ENCODE results near the gene SAP30. TPM values are rescaled to one million over a fixed set of nuclear protein-coding genes. Genes with fewer than 3 reads are reported as not detected.

Gene SAP30
- total and polyA plus RNA-seq, 2 experiments from 2014 or later = 9.3 to 16.5 TPM

DNA sequence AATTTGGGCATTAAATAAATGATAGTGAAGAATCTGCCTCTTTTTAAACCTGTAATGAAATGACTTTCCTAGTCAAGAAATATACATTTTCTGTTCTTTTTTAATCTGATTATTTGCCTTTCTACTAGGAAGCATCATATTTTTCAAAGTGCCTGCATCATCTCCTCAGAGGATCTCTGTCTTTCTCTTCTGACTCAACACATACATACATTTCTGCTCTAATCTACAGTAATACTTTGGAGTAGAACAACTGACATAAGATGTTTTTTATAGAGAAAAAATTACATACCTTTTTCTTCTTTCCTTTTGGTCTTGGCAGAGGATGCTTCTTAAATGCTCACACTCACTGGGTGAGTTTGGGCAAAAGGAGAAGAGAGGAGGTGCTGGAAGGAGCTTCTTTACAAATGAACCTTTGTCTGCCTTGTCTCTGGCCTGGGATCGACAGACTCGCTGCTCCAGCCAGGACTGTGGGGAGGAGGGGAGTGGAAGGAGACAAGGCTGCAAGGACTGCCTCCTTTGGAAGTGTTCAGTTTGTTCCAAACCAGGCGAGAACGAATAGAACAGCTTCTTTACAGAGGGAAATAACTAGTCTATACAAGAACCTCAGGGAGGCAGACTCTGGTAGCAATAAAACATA, 28.1 kb downstream of the SAP30 start, which contains the start of gene SCRG1 (continued):
- TF ChIP-seq, protein P1, sequence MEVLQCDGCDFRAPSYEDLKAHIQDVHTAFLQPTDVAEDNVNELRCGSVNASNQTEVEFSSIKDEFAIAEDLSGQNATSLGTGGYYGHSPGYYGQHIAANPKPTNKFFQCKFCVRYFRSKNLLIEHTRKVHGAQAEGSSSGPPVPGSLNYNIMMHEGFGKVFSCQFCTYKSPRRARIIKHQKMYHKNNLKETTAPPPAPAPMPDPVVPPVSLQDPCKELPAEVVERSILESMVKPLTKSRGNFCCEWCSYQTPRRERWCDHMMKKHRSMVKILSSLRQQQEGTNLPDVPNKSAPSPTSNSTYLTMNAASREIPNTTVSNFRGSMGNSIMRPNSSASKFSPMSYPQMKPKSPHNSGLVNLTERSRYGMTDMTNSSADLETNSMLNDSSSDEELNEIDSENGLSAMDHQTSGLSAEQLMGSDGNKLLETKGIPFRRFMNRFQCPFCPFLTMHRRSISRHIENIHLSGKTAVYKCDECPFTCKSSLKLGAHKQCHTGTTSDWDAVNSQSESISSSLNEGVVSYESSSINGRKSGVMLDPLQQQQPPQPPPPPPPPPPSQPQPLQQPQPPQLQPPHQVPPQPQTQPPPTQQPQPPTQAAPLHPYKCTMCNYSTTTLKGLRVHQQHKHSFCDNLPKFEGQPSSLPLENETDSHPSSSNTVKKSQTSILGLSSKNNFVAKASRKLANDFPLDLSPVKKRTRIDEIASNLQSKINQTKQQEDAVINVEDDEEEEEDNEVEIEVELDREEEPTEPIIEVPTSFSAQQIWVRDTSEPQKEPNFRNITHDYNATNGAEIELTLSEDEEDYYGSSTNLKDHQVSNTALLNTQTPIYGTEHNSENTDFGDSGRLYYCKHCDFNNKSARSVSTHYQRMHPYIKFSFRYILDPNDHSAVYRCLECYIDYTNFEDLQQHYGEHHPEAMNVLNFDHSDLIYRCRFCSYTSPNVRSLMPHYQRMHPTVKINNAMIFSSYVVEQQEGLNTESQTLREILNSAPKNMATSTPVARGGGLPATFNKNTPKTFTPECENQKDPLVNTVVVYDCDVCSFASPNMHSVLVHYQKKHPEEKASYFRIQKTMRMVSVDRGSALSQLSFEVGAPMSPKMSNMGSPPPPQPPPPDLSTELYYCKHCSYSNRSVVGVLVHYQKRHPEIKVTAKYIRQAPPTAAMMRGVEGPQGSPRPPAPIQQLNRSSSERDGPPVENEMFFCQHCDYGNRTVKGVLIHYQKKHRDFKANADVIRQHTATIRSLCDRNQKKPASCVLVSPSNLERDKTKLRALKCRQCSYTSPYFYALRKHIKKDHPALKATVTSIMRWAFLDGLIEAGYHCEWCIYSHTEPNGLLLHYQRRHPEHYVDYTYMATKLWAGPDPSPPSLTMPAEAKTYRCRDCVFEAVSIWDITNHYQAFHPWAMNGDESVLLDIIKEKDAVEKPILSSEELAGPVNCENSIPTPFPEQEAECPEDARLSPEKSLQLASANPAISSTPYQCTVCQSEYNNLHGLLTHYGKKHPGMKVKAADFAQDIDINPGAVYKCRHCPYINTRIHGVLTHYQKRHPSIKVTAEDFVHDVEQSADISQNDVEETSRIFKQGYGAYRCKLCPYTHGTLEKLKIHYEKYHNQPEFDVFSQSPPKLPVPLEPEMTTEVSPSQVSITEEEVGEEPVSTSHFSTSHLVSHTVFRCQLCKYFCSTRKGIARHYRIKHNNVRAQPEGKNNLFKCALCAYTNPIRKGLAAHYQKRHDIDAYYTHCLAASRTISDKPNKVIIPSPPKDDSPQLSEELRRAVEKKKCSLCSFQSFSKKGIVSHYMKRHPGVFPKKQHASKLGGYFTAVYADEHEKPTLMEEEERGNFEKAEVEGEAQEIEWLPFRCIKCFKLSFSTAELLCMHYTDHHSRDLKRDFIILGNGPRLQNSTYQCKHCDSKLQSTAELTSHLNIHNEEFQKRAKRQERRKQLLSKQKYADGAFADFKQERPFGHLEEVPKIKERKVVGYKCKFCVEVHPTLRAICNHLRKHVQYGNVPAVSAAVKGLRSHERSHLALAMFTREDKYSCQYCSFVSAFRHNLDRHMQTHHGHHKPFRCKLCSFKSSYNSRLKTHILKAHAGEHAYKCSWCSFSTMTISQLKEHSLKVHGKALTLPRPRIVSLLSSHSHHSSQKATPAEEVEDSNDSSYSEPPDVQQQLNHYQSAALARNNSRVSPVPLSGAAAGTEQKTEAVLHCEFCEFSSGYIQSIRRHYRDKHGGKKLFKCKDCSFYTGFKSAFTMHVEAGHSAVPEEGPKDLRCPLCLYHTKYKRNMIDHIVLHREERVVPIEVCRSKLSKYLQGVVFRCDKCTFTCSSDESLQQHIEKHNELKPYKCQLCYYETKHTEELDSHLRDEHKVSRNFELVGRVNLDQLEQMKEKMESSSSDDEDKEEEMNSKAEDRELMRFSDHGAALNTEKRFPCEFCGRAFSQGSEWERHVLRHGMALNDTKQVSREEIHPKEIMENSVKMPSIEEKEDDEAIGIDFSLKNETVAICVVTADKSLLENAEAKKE (CRISPR knock-in tag; IDR thresholded peaks at IDR 0.05) = no peak

DNA sequence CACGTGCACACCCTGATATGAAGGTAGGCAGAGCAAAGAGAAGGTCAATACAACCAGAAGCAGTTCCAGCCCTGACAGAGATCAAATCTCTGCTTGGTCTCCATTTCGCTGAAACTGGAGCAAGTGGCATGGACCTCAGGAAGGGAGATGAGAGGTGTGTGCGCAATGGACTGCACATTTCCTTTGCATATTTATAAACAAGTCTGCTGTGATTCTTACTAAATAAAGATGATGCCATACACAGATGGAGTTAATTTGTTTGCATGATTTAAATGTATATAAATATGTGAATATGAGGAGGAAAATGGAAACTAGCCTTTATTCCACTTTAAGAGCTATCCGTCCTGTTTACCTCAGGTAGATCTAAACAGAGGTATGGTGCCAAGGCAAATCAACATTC, 30.3 kb downstream of the SAP30 start:
- Mint-ChIP-seq H3K4me3 (no peak overlapping the region), H3K27me3 (ENCODE audit: insufficient read depth, low read depth, poor library complexity) (no peaks in the 10 kb centered on the region), H3K27ac (no peak overlapping the region), H3K36me3 (ENCODE audit: low read depth) (no peaks in the 10 kb centered on the region), H3K9me3 (no peaks in the 10 kb centered on the region), H3K4me1 (no peaks in the 10 kb centered on the region)
- no peaks in the 10 kb centered on the region; the same call in 1 of the 2 replicates for H3K4me1 ChIP-seq (ENCODE audit: insufficient read depth)
- H3F3A ChIP-seq (replicated peaks; ENCODE audit: low read depth) = no peaks in the 10 kb centered on the region
- H3K36me3 ChIP-seq (ENCODE audit: insufficient read depth) = no peaks in the 10 kb centered on the region
- no peak for DNase-seq (ENCODE audit: low spot score)
- no peaks in the 10 kb centered on the region for H3K9me2 ChIP-seq (ENCODE audit: insufficient read depth)
- H3K4me2 ChIP-seq = no peak overlapping the region
- no peaks in the 10 kb centered on the region for H3K27me3 ChIP-seq (ENCODE audit: insufficient read depth)
- H3K79me2 ChIP-seq (replicated peaks; ENCODE audit: insufficient read depth) = no peaks in the 10 kb centered on the region
- H3K4me3 ChIP-seq = no peak overlapping the region
- TF ChIP-seq EZH2 (IDR thresholded peaks at IDR 0.05; ENCODE audit: low read depth, unreplicated experiment) (no peak), ZNF114 (CRISPR knock-in tag; IDR thresholded peaks at IDR 0.05) (no peak)
- TF ChIP-seq, protein P2, sequence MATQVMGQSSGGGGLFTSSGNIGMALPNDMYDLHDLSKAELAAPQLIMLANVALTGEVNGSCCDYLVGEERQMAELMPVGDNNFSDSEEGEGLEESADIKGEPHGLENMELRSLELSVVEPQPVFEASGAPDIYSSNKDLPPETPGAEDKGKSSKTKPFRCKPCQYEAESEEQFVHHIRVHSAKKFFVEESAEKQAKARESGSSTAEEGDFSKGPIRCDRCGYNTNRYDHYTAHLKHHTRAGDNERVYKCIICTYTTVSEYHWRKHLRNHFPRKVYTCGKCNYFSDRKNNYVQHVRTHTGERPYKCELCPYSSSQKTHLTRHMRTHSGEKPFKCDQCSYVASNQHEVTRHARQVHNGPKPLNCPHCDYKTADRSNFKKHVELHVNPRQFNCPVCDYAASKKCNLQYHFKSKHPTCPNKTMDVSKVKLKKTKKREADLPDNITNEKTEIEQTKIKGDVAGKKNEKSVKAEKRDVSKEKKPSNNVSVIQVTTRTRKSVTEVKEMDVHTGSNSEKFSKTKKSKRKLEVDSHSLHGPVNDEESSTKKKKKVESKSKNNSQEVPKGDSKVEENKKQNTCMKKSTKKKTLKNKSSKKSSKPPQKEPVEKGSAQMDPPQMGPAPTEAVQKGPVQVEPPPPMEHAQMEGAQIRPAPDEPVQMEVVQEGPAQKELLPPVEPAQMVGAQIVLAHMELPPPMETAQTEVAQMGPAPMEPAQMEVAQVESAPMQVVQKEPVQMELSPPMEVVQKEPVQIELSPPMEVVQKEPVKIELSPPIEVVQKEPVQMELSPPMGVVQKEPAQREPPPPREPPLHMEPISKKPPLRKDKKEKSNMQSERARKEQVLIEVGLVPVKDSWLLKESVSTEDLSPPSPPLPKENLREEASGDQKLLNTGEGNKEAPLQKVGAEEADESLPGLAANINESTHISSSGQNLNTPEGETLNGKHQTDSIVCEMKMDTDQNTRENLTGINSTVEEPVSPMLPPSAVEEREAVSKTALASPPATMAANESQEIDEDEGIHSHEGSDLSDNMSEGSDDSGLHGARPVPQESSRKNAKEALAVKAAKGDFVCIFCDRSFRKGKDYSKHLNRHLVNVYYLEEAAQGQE (IDR thresholded peaks at IDR 0.05; ENCODE audit: unreplicated experiment) = no peak
- TF ChIP-seq, protein P1 (CRISPR knock-in tag; IDR thresholded peaks at IDR 0.05) = no peak
- no peak overlapping the region for H2AFZ ChIP-seq
- H4K20me1 ChIP-seq (replicated peaks; ENCODE audit: insufficient read depth) = no peaks in the 10 kb centered on the region
- H3K27ac ChIP-seq (ENCODE audit: low read depth) = no peak overlapping the region
- no peak for ATAC-seq

Measured in GM23338 (cell line).